Erythroblast (primary cell): ENCODE data around the gene SH2D7.

Experiments
- GATA1 ChIP-seq: IDR thresholded peaks from 2 replicates; pipeline ENCODE4 v1.6.1; 2011; ENCODE audit warnings: low read depth, mild to moderate bottlenecking, control low read depth, low read length, moderate library complexity
- POLR2A ChIP-seq: IDR thresholded peaks from 2 replicates; pipeline ENCODE4 v1.6.1; 2011; ENCODE audit warnings: mild to moderate bottlenecking, low read length

DNA sequence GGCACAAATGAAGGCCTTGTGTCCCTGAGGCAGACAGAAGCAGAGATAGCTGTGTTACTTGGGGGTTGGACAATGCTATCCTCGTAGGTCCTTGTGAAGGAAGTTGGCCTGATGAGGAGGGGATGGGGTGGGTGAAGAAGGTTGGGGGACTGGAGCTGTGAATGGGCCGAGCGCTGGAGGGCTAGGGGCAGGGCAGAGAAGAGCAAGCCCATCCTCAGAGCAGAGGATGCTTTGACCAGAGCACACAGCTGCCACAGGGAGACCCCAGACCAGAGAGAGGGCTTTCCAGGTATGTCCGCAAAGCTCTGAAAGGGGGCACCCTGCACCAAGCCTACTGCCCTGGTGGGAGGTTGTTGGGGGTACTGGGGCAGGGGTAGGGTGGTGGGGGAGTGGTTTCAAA, 9.2 kb upstream of the SH2D7 start:
- no peak for TF ChIP-seq GATA1
- TF ChIP-seq POLR2A = no peak
